Suprapubic skin (tissue), 4 donors: ENCODE measurements around the gene CD99L2. TPM values are rescaled to one million over a fixed set of nuclear protein-coding genes. Genes with fewer than 3 reads are reported as not detected.

ENCODE experiments used
- DNase-seq, 2 donors: peaks; one replicate each; pipeline ENCODE4 v3.0.0-alpha.2; 2019; ENCODE audit warnings: low spot score in 2 of 2
- H3K27ac ChIP-seq: fragments of 200-600 bp; sonication (generic); one replicate; pipeline ENCODE4 v1.5.1; 2019
- H3K27me3 ChIP-seq: fragments of 200-600 bp; sonication (generic); one replicate; pipeline ENCODE4 v1.5.1; 2019
- H3K36me3 ChIP-seq: fragments of 200-600 bp; sonication (generic); one replicate; pipeline ENCODE4 v1.5.1; 2019
- H3K4me1 ChIP-seq: fragments of 200-600 bp; sonication (generic); one replicate; pipeline ENCODE4 v1.5.1; 2019
- H3K4me3 ChIP-seq: fragments of 200-600 bp; sonication (generic); one replicate; pipeline ENCODE4 v1.5.1; 2019; ENCODE audit warnings: mild to moderate bottlenecking
- H3K9me3 ChIP-seq: fragments of 200-600 bp; sonication (generic); one replicate; pipeline ENCODE4 v1.5.1; 2019
- EP300 ChIP-seq: sonication (generic); formaldehyde crosslinking; IDR thresholded peaks from one replicate; pipeline ENCODE4 v1.6.1; 2017; ENCODE audit warnings: antibody characterized with exemption
- POLR2A ChIP-seq, 2 donors: fragments of 450-650 bp; IDR thresholded peaks; one replicate each; pipeline ENCODE4 v1.6.1; 2017; ENCODE audit warnings: antibody characterized with exemption in 2 of 2, mild to moderate bottlenecking in 2 of 2, moderate library complexity in 2 of 2
- POLR2AphosphoS5 ChIP-seq, 3 donors: sonication (generic); formaldehyde crosslinking; IDR thresholded peaks; one replicate each; pipeline ENCODE4 v1.6.1; 2017; ENCODE audit warnings: antibody characterized with exemption in 3 of 3
- WGBS: methylation state at CpG from one replicate; pipeline ENCODE4 v1.1.5; 2018; 5-methylcytosine and 5-hydroxymethylcytosine counted together
- total RNA-seq, 4 donors: library from RNA; depleted of rRNA; stranded (reverse); fragments of >200 nt; gene quantifications; one replicate each; pipeline ENCODE4 v1.1.0, GENCODE V29; 2016
- TF ChIP-seq, protein P1 (sequence below), 2 donors: fragments of 200-600 bp in 1 of 2; fragments of 450-650 bp in 1 of 2; sonication (generic) in 1 of 2; IDR thresholded peaks; one replicate each; pipeline ENCODE4 v1.5.1; 2016 to 2019; ENCODE audit warnings: antibody characterized with exemption in 2 of 2, mild to moderate bottlenecking in 1 of 2, moderate library complexity in 1 of 2

Gene CD99L2
- total RNA-seq, 4 donors from 2014 or later: 12.6 to 24.5 (median 18.7) TPM

GRCh38 chrX:150761176-150761818, 137.2 kb downstream of the CD99L2 start:
- DNase-seq: no peak
- TF ChIP-seq, protein P1, sequence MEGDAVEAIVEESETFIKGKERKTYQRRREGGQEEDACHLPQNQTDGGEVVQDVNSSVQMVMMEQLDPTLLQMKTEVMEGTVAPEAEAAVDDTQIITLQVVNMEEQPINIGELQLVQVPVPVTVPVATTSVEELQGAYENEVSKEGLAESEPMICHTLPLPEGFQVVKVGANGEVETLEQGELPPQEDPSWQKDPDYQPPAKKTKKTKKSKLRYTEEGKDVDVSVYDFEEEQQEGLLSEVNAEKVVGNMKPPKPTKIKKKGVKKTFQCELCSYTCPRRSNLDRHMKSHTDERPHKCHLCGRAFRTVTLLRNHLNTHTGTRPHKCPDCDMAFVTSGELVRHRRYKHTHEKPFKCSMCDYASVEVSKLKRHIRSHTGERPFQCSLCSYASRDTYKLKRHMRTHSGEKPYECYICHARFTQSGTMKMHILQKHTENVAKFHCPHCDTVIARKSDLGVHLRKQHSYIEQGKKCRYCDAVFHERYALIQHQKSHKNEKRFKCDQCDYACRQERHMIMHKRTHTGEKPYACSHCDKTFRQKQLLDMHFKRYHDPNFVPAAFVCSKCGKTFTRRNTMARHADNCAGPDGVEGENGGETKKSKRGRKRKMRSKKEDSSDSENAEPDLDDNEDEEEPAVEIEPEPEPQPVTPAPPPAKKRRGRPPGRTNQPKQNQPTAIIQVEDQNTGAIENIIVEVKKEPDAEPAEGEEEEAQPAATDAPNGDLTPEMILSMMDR (IDR thresholded peaks at IDR 0.05): no peak
- no peak for TF ChIP-seq POLR2AphosphoS5 (IDR thresholded peaks at IDR 0.05)
- Histone ChIP-seq H3K4me3 (no peak overlapping the region), H3K9me3 (no peaks in the 10 kb centered on the region), H3K27ac (no peak overlapping the region), H3K4me1 (no peaks in the 10 kb centered on the region), H3K27me3 (no peaks in the 10 kb centered on the region), H3K36me3 (peaks cover 7% of the 10 kb centered on the region)
- WGBS: 63% methylated on average over 6 of the region's 7 CpGs

GRCh38 chrX:150759568-150760416, 138.7 kb downstream of the CD99L2 start:
- no peak overlapping the region for H3K4me3 ChIP-seq
- no peak overlapping the region for H3K27ac ChIP-seq
- 87% methylated on average over 19 of the region's 22 CpGs for WGBS
- peaks cover 7% of the 10 kb centered on the region for H3K36me3 ChIP-seq
- DNase-seq: no peak
- H3K27me3 ChIP-seq: no peaks in the 10 kb centered on the region
- no peaks in the 10 kb centered on the region for H3K9me3 ChIP-seq
- TF ChIP-seq POLR2A (IDR thresholded peaks at IDR 0.05) (no peak), EP300 (no peak), POLR2AphosphoS5 (IDR thresholded peaks at IDR 0.05) (no peak)
- TF ChIP-seq, protein P1 (IDR thresholded peaks at IDR 0.05): no peak
- H3K4me1 ChIP-seq: no peaks in the 10 kb centered on the region

DNA sequence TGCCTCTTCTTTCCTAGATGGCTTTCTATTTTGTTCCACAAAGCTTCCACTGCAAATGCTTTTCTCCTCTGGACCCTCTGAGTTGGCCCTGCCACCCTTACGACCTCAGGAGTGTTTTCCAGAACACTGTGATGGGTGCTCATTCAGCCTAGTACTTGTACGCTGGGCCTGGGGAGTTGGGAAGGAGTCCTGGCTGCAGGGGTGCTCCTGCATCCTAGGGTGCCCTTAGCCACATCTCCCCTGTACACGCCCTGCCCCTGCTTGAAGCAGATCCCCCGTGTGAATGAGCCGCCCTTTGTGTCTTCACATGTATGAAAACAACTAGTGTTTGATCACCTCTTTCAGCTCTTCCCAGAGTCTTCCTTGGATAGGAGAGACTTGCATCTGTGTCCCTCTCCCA, 141.1 kb downstream of the CD99L2 start:
- no peak overlapping the region for H3K27ac ChIP-seq
- H3K9me3 ChIP-seq: no peaks in the 10 kb centered on the region
- no peak overlapping the region for H3K4me3 ChIP-seq
- no peaks in the 10 kb centered on the region for H3K27me3 ChIP-seq
- WGBS: 84% methylated on average over 5 of the region's 5 CpGs
- H3K4me1 ChIP-seq: no peaks in the 10 kb centered on the region
- H3K36me3 ChIP-seq: peaks cover 7% of the 10 kb centered on the region
- TF ChIP-seq, protein P1 (IDR thresholded peaks at IDR 0.05): no peak
- TF ChIP-seq EP300 (no peak), POLR2A (IDR thresholded peaks at IDR 0.05) (no peak), POLR2AphosphoS5 (IDR thresholded peaks at IDR 0.05) (no peak)
- no peak for DNase-seq

- Histone ChIP-seq H3K4me1 (no peaks in the 10 kb centered on the region), H3K27ac (no peak overlapping the region), H3K36me3 (peaks cover 12% of the 10 kb centered on the region), H3K4me3 (no peak overlapping the region), H3K9me3 (no peaks in the 10 kb centered on the region), H3K27me3 (no peaks in the 10 kb centered on the region)
- DNase-seq: no peak
- TF ChIP-seq POLR2A (IDR thresholded peaks at IDR 0.05) (no peak), POLR2AphosphoS5 (IDR thresholded peaks at IDR 0.05) (no peak), EP300 (no peak)
- TF ChIP-seq, protein P1 (IDR thresholded peaks at IDR 0.05): no peak
- 74% methylated on average over 4 of the region's 4 CpGs for WGBS
Observed at GRCh38 chrX:150753968-150754367, 144.5 kb downstream of the CD99L2 start.

GRCh38 chrX:150753357-150753756, 145.1 kb downstream of the CD99L2 start:
- Histone ChIP-seq H3K27ac (no peak overlapping the region), H3K36me3 (peaks cover 12% of the 10 kb centered on the region), H3K9me3 (no peaks in the 10 kb centered on the region), H3K4me1 (no peaks in the 10 kb centered on the region), H3K4me3 (no peak overlapping the region), H3K27me3 (no peaks in the 10 kb centered on the region)
- no peak for TF ChIP-seq EP300
- no peak for DNase-seq
- WGBS: 76% methylated on average over 4 of the region's 4 CpGs
